Transverse colon (tissue), 4 donors: ENCODE data around the gene APPBP2.

Experiments
- CTCF ChIP-seq, 5 experiments: fragments of 200-600 bp in 3 of 5; fragments of 450-650 bp in 2 of 5; sonication (generic) in 3 of 5; IDR thresholded peaks; 1 replicate in 2 of 5; 2 replicates in 3 of 5; pipeline ENCODE4 v1.5.1; 2016 to 2017; ENCODE audit warnings: antibody characterized with exemption in 5 of 5, inconsistent platforms in 3 of 5, mild to moderate bottlenecking in 2 of 5, moderate library complexity in 1 of 5
- POLR2A ChIP-seq: fragments of 450-650 bp; IDR thresholded peaks from one replicate; pipeline ENCODE4 v1.6.1; 2016; ENCODE audit warnings: antibody characterized with exemption, mild to moderate bottlenecking, moderate library complexity
- POLR2AphosphoS5 ChIP-seq, 3 donors: sonication (generic); formaldehyde crosslinking; IDR thresholded peaks; one replicate each; pipeline ENCODE4 v1.6.1; 2016; ENCODE audit warnings: antibody characterized with exemption in 3 of 3

- no peak for TF ChIP-seq CTCF (IDR thresholded peaks at IDR 0.05)
- TF ChIP-seq POLR2A: no peak
- no peak for TF ChIP-seq POLR2AphosphoS5 (IDR thresholded peaks at IDR 0.05)
Observed at GRCh38 chr17:60538726-60539125, 12.7 kb upstream of the APPBP2 start.
